ENCODE measurements around the gene CACNG4.

The CACNG4 gene

GRCh38 chr17:66928949-66929348 lies 35.6 kb upstream of the CACNG4 start:
- Histone ChIP-seq H3K79me2 (ENCODE audit: insufficient read depth, low read length) (no peaks in the 10 kb centered on the region), H3F3A (ENCODE audit: low read depth) (no peaks in the 10 kb centered on the region), H3K27me3 (ENCODE audit: insufficient read depth, low read length, poor library complexity, severe bottlenecking) (no peaks in the 10 kb centered on the region), H2AFZ (ENCODE audit: low read length) (no peak overlapping the region), H3K9me2 (replicated peaks; ENCODE audit: low read depth, low read length) (no peaks in the 10 kb centered on the region), H3K36me3 (ENCODE audit: insufficient read depth, low read length) (no peaks in the 10 kb centered on the region), H3K4me3 (ENCODE audit: low read length, poor library complexity, severe bottlenecking) (no peak overlapping the region), H3K4me2 (ENCODE audit: low read depth, low read length, poor library complexity, severe bottlenecking) (no peak overlapping the region), H3K4me1 (ENCODE audit: insufficient read depth, low read length, poor library complexity, severe bottlenecking) (no peaks in the 10 kb centered on the region), H3K9me3 (ENCODE audit: insufficient read depth, low read depth, low read length) (no peaks in the 10 kb centered on the region), H3K9ac (ENCODE audit: low read depth, low read length, poor library complexity, severe bottlenecking) (no peak overlapping the region), H4K20me1 (ENCODE audit: insufficient read depth, low read length, poor library complexity, severe bottlenecking) (no peaks in the 10 kb centered on the region)
- TF ChIP-seq, protein P1, sequence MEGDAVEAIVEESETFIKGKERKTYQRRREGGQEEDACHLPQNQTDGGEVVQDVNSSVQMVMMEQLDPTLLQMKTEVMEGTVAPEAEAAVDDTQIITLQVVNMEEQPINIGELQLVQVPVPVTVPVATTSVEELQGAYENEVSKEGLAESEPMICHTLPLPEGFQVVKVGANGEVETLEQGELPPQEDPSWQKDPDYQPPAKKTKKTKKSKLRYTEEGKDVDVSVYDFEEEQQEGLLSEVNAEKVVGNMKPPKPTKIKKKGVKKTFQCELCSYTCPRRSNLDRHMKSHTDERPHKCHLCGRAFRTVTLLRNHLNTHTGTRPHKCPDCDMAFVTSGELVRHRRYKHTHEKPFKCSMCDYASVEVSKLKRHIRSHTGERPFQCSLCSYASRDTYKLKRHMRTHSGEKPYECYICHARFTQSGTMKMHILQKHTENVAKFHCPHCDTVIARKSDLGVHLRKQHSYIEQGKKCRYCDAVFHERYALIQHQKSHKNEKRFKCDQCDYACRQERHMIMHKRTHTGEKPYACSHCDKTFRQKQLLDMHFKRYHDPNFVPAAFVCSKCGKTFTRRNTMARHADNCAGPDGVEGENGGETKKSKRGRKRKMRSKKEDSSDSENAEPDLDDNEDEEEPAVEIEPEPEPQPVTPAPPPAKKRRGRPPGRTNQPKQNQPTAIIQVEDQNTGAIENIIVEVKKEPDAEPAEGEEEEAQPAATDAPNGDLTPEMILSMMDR (conservative IDR thresholded peaks at IDR 0.05; ENCODE audit: low read length) = no peak
- TF ChIP-seq EZH2phosphoT487 (IDR thresholded peaks at IDR 0.05; ENCODE audit: borderline replicate concordance) = no peak

DNA sequence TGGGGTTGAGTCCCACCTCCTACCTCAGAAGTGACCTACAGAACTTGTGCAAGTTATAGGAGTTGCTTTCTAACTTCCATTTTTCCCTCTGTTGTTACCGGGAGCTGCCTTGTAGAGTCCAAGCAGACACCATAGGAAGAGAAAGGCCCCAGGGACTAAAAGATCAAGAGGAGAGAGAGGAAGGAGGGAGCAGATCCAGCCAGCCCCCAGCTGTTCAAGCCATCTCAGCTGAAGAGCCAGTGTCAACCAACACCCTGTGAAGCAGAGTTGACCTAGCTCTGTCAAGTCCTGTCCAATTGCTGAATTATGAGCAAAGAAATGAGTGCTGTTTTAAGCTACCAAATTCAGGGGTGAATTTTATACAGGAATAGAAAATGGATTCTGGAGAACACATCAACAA lies 34.9 kb upstream of the CACNG4 start:
- Histone ChIP-seq H3K36me3 (ENCODE audit: insufficient read depth, low read length) (no peaks in the 10 kb centered on the region), H3K27me3 (ENCODE audit: insufficient read depth, low read length, poor library complexity, severe bottlenecking) (no peaks in the 10 kb centered on the region), H3K4me2 (ENCODE audit: low read depth, low read length, poor library complexity, severe bottlenecking) (no peak overlapping the region), H3F3A (ENCODE audit: low read depth) (no peaks in the 10 kb centered on the region), H3K4me3 (ENCODE audit: low read length, poor library complexity, severe bottlenecking) (no peak overlapping the region), H3K9me2 (replicated peaks; ENCODE audit: low read depth, low read length) (no peaks in the 10 kb centered on the region), H3K4me1 (ENCODE audit: insufficient read depth, low read length, poor library complexity, severe bottlenecking) (no peaks in the 10 kb centered on the region), H4K20me1 (ENCODE audit: insufficient read depth, low read length, poor library complexity, severe bottlenecking) (no peaks in the 10 kb centered on the region), H2AFZ (ENCODE audit: low read length) (no peak overlapping the region), H3K79me2 (ENCODE audit: insufficient read depth, low read length) (no peaks in the 10 kb centered on the region), H3K9ac (ENCODE audit: low read depth, low read length, poor library complexity, severe bottlenecking) (no peak overlapping the region), H3K9me3 (ENCODE audit: insufficient read depth, low read depth, low read length) (no peaks in the 10 kb centered on the region)
- TF ChIP-seq, protein P1 (conservative IDR thresholded peaks at IDR 0.05; ENCODE audit: low read length) = no peak

GRCh38 chr17:66930933-66931332 lies 33.6 kb upstream of the CACNG4 start:
- Histone ChIP-seq H4K20me1 (ENCODE audit: insufficient read depth, low read length, poor library complexity, severe bottlenecking) (no peaks in the 10 kb centered on the region), H3K27me3 (ENCODE audit: insufficient read depth, low read length, poor library complexity, severe bottlenecking) (no peaks in the 10 kb centered on the region), H3K4me2 (ENCODE audit: low read depth, low read length, poor library complexity, severe bottlenecking) (no peak overlapping the region), H3K4me3 (ENCODE audit: low read length, poor library complexity, severe bottlenecking) (no peak overlapping the region), H3K9me2 (replicated peaks; ENCODE audit: low read depth, low read length) (no peaks in the 10 kb centered on the region), H3K9ac (ENCODE audit: low read depth, low read length, poor library complexity, severe bottlenecking) (no peak overlapping the region), H3F3A (ENCODE audit: low read depth) (no peaks in the 10 kb centered on the region), H2AFZ (ENCODE audit: low read length) (no peak overlapping the region), H3K9me3 (ENCODE audit: insufficient read depth, low read depth, low read length) (no peaks in the 10 kb centered on the region), H3K79me2 (ENCODE audit: insufficient read depth, low read length) (no peaks in the 10 kb centered on the region), H3K4me1 (ENCODE audit: insufficient read depth, low read length, poor library complexity, severe bottlenecking) (no peaks in the 10 kb centered on the region), H3K36me3 (ENCODE audit: insufficient read depth, low read length) (no peaks in the 10 kb centered on the region)
- TF ChIP-seq, protein P1 (conservative IDR thresholded peaks at IDR 0.05; ENCODE audit: low read length) = no peak
- no peak for TF ChIP-seq EZH2phosphoT487 (IDR thresholded peaks at IDR 0.05; ENCODE audit: borderline replicate concordance)
